Hindlimb muscle (tissue), 1 donor: ENCODE data around the gene SOX5. TPM values are rescaled to one million over a fixed set of nuclear protein-coding genes. Genes with fewer than 3 reads are reported as not detected.
A peak's percentile ranks its signal among the peaks of the same experiment; 100 is the strongest.

ENCODE experiments used
- DNase-seq: peaks from one replicate; pipeline ENCODE4 v3.0.0-alpha.2; 2013
- polyA plus RNA-seq: library from polyadenylated mRNA; unstranded; fragments of 120-200 nt; gene quantifications from one replicate; pipeline ENCODE4 v1.2.1, GENCODE V29; 2013; ENCODE audit not compliant: insufficient read length

Gene SOX5
- polyA plus RNA-seq, 1 donor, result 1.6 TPM

GRCh38 chr12:23674064-23674463 is 275.4 kb downstream of the SOX5 start:
- DNase-seq, result no peak

- DNase-seq, result peak; percentile 15
Observed at GRCh38 chr12:23671881-23672280, 277.6 kb downstream of the SOX5 start.

DNA sequence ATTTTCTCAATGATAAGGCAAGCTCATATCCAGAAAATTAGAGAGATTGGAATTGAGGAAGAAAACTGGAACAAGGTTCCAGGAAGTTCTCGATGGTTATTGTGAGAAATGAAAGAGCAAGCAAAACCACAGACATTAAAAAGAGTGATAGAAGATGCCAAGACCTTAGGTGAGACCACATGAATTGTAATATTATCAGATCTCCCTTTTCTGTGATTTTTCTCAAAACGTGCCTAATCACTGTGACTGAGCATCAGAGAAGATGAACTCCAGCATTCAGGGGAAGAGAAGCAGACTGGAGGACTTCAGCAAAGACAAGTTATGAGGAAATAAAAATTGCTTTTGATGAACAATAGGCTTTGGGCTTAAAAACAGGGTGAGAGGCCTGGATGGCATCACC is 278.8 kb downstream of the SOX5 start:
- no peak for DNase-seq

GRCh38 chr12:23669691-23670090 is 279.8 kb downstream of the SOX5 start:
- no peak for DNase-seq

- DNase-seq, result no peak
Observed at GRCh38 chr12:23666866-23667265, 282.6 kb downstream of the SOX5 start.

DNA sequence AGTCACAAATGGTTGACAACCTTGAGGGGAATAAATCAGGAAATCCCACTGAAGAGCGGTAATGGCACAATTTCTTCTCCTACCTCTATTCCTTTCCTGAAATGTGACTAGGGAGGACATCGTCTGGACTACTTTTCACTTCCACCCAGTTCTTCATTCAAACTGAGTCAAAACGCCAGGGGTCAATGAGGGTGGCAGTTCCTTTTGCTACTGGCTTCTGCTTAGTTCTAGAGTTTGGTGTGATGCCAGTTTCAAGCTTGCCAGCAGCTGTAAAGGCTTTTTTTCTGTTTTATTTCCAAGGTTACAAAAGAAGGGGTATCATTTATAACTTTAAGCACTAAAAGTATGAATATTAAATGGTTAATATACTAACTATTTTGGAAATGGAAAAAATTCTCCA is 286.5 kb downstream of the SOX5 start:
- no peak for DNase-seq

DNA sequence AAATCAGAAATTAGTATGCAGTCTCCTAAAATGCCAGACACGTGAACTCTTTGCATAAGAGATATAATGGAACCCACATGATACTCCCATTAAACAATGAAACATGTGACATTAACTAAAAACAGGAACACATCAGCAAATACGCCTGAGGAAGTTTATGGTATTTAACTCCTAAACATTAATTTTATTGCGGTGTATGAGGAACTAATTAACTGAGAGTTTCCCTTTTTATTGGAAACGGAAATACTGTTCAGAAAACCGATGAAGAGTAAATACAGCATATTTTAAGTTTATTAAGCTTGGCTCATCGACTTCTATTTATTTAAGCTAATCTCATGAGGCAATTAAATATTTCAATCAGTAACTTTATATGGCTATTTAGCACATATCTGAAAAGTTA is 290.3 kb downstream of the SOX5 start:
- no peak for DNase-seq

DNA sequence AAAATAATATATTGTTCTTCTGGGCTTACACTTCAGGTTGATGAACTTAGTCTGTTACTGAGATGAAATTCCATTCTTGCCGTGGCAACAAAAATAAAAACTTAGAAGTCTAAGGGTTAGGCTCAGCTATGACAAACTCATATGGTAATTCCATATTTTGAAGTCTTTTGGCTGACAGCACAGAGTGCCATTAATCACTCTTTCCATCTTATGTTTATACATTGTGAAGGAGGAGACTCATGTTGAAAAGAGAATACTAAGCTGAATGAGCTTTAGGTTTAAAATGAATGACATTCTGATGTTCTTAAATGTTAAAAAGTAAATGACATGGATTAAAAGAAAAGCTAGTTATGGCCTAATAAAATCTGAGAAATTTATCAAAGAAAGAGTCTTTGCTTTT is 291.9 kb downstream of the SOX5 start:
- DNase-seq, result no peak

DNA sequence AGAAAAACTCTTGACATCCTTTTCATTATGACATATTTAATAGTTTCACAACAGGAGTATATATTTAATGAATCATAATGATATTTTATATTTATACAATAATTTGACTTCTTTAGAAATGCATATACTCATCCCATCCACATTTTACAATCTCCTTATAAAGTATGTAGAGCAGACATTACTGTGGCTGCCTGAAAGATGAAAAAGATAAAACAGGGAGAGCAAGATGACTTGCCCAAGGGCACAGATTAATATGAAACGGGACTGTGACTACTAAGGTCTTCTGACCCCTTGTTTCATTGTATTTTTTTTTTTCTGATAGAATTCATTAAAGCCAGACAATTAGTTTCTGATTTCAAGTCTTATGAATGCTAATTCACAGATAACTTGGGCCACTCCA is 293.6 kb downstream of the SOX5 start:
- no peak for DNase-seq

DNA sequence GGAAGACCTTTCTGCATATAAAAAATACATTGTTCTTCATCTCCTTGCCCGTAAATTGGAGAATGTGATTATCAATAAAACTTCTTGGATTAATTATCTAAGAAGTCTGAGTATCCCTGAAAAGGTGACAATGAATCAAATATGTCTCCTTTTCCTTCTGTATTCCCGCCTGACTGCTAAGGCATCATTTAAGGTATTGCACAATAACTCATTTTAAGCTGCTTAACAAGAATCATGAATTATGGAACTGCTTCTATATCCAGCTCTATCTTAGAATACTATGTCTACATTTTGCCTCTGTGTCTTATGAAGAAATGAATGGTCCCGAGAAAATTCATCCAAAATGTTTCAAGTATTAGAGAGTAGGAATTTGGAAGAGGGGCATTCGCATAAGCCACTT is 294.4 kb downstream of the SOX5 start:
- DNase-seq, result no peak

DNA sequence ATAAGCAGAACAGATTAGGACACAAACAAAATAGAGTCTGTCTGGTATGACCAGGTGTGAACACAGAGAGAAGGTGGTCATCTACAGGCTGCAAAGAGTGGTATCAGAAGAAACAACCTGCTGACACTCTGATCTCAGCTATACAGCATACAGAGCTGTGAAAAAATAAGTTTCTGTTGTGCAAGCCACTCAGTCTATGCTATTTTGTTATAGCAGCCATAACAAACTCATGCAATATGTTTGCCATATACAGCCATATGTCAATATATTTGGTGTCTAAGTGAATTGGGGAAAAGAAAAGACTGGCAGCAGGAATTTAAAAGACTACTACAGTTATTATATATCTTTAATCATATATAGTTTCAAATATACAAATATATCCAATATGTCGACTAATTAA is 300.9 kb downstream of the SOX5 start:
- no peak for DNase-seq

DNA sequence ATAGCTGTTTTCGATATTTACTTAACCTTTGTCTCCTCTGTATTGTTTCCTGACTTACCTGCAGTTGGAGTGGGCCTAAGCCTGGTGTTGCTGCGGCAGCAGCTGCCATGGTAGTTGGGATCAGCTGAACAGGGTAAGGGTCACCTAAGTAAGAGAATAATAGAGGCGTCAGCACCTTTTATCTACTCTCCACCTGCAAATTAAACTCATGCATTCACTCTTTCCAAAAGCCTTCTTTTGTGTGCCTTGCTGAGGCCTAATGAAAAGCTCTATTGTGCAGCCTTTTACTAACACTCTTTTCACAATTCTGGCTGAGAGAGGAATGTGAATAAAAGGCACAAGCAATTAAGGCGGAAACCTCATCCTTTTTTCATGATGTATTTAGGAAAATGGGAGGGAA is 308.7 kb downstream of the SOX5 start:
- DNase-seq, result no peak

GRCh38 chr12:23634344-23634743 is 315.1 kb downstream of the SOX5 start:
- no peak for DNase-seq

DNA sequence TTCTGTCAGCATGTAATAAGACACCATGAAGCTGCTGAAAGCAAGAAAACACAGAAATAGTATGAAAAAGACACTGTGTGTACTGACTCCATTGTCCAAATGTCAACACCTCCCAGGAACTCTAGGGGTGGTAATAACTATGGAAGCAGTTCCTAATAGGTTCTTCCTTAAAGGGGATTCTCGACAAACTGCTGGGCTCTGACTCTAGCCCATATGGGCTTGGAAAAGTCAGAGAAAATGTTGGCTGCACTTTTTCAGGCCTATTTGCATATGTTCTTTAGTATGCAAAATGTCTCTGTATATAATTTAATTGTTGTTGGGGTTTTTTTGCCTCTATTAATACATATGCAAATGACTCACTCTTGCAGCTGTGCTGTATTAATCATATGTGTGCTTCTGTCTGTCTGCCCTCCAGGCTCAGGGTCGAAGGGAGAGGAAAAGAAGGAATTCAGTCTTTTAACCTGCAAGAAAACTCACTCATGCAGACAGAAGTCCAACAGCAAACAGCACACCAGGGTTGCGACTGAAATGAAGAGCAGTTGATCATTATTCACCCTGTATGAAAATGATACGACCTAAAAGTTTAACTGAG is 317.6 kb downstream of the SOX5 start:
- no peak for DNase-seq

DNA sequence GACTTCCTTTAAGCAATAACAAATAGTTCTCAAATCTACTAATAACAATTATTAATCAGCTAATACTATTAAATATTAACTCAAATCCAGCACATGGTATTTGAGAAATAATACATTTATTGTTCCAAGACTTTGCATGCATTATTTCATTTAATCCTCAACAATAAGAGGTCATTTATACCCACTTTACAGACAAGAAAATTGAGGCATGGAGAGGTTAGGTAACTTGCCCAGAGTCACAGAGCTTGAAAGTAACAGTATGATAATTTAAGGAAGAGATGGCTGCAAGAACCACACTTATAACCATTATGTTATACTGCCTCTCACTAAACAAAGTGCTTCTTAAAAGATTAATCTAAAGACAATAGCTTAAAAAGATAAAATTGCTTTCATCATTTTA is 318.9 kb downstream of the SOX5 start:
- DNase-seq, result no peak

DNA sequence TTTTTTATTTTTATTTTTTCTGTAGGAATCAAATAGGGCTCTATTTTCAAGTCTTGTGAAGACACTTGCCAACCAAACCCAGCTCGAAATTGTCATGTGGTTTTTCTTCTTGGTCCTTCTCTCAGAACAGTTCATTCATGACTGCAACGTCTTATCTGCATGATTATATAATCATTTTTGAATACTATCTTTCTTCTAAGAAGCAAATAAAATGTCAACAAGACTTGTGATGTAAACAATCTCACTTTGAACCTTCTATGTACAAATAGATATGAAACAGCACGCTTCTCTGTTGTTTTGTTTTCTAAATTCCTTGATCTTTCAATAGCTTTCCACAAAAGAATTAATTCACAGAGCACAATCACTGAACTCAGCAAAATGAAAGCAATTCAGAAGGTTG is 320.7 kb downstream of the SOX5 start:
- no peak for DNase-seq

DNA sequence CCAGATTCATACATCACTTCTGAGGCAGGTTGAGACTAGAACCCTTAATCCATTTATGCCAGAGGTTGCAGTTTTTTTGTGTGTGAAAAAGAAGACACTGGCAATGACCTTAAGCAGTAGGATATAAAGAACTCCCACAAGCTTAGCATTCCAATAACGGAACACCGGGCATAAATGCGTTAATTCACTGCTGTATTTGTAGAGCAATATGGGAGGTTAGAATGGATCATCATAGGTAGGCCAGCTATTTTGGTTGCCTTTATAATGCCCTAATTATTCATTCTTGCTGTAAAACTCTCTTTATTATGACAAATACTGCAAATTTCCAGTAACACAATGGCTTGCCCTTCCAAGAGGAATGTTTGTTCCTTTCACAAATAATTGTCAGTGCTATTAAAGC is 322.7 kb downstream of the SOX5 start:
- no peak for DNase-seq

DNA sequence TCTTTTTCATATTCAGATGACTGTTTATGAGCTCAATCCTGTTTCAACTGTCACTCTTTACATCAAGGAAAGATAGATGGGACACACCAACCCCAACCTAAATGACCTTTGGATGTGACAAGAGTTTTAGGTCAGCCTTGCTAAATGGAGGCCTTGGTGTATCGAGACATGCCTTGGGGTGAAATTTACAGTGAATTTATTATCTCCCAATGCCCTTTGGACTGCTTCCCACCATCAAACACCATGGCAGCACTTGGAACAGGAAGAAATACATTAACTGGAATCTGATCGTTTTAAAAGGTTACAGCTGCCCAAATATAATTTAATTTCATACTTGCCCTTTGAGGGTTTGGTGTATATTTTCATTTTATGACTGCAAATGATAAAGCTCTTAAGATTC is 327.6 kb downstream of the SOX5 start:
- no peak for DNase-seq

DNA sequence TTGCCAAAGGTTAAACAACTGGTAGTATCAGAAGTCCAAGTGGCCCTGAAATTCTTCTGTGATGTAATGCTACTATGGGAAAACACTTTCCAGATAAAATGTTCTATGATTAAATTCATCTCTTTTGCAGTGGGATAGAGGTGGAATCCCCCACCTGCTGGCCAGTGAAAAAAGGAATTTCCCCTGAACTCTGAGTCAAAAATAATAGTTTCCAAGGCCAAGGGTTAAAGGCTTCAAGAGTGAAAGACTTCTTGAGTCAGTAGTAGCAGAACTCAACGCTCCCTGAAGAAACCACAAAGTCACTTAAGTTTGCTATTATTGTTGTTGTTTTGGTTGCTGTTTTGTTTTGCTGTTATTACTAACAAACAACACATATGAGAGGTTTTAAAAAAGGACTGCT is 330.8 kb downstream of the SOX5 start:
- no peak for DNase-seq

GRCh38 chr12:23617749-23618148 is 331.7 kb downstream of the SOX5 start:
- DNase-seq, result no peak

GRCh38 chr12:23614280-23614679 is 335.2 kb downstream of the SOX5 start:
- DNase-seq, result no peak

DNA sequence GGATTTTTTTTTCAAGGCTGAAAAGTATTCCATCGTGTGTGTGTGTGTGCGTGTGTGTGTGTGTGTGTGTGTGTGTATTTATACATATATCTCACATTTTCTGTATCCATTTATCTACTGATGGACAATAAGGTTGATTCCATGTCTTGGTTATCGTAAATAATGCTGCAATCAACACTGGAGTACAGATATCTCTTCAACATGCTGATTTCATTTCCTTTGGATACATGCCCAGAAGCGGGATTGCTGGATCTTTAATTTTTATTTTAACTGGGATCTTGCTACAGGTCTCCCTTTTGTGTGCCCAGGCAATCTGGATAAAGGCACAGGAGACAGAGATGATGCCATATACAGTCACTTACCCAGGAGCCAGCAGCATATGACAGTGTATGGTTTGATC is 338.1 kb downstream of the SOX5 start:
- DNase-seq, result no peak

DNA sequence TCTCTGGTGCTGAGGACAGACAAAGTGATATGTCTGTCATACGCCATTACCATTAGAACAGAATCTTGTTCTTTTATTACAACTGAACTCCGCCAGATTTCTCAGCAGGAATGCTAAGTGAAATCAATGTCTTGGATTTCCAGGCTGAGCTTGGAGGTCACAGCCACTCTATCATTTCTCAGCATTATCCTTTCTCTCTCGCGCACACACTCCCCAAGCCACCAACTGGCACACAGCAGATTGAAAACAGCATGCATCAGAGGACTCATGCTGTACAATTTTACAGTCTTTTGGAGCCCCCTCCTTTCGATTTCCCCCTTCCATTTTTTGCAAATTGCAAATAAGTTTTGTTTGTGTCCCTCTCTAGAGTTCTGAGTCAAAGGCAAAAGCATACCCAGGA is 348.6 kb downstream of the SOX5 start:
- no peak for DNase-seq

DNA sequence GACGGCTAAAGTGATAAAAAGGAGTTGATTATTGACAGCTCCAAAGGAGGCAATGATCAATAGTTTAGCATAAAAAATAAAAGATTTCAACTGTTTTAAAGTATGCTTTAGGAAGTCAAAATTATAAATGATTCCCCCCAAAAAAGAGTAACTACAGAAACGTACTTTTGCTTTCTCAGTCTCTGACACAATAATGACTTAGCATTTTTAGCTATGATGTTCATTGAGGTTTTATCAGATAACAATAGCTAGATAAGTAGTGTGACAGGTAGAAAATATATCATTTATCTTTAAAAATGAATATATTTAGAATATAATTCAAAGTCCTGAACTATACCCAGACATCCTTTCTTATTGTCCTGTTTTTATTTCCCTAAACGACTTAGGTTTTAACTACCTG is 352.9 kb downstream of the SOX5 start:
- no peak for DNase-seq

- no peak for DNase-seq
Observed at GRCh38 chr12:23587833-23588559, 361.5 kb downstream of the SOX5 start.
